ENCODE measurements around the gene PHLPP1.

GRCh38 chr18:62952807-62953206 lies 237.5 kb downstream of the PHLPP1 start:
- no peak for TF ChIP-seq POLR2A (IDR thresholded peaks at IDR 0.05)
- TF ChIP-seq POLR2AphosphoS5 (IDR thresholded peaks at IDR 0.05): no peak

Data from stomach (tissue), 4 donors.